GM13976 (cell line): Measurements from ENCODE around the gene FAAP100.
A peak's percentile ranks its signal among the peaks of the same experiment; 100 is the strongest.

Source experiments
- DNase-seq: peaks from one replicate; pipeline ENCODE4 v3.0.0; 2012; ENCODE audit warnings: low spot score
- CTCF ChIP-seq: IDR thresholded peaks from 2 replicates; pipeline ENCODE4 v1.5.1; 2012; ENCODE audit warnings: borderline replicate concordance, mild to moderate bottlenecking; ENCODE audit not compliant: insufficient read depth; ENCODE audit errors: extremely low read depth, missing control alignments, control extremely low read depth
- in situ Hi-C: fragments of 300-500 bp; cut with MboI; formaldehyde crosslinking; loops from one replicate; pipeline ENCODE4 v1.12.0; 2022; ENCODE audit warnings: low sequenced_read_pairs, mixed read lengths, inconsistent platforms; ENCODE audit not compliant: unreplicated experiment

The FAAP100 gene

GRCh38 chr17:81539961-81540675 is 12.0 kb downstream of the FAAP100 start:
- no peak for DNase-seq
- in situ Hi-C loops: no loop called here
- no peak for TF ChIP-seq CTCF

GRCh38 chr17:81539571-81539900 is 12.6 kb downstream of the FAAP100 start:
- in situ Hi-C loops: no loop called here
- TF ChIP-seq CTCF: no peak
- DNase-seq: no peak

GRCh38 chr17:81538651-81539570 is 13.2 kb downstream of the FAAP100 start:
- no peak for DNase-seq
- no peak for TF ChIP-seq CTCF
- in situ Hi-C loops: no loop called here

DNA sequence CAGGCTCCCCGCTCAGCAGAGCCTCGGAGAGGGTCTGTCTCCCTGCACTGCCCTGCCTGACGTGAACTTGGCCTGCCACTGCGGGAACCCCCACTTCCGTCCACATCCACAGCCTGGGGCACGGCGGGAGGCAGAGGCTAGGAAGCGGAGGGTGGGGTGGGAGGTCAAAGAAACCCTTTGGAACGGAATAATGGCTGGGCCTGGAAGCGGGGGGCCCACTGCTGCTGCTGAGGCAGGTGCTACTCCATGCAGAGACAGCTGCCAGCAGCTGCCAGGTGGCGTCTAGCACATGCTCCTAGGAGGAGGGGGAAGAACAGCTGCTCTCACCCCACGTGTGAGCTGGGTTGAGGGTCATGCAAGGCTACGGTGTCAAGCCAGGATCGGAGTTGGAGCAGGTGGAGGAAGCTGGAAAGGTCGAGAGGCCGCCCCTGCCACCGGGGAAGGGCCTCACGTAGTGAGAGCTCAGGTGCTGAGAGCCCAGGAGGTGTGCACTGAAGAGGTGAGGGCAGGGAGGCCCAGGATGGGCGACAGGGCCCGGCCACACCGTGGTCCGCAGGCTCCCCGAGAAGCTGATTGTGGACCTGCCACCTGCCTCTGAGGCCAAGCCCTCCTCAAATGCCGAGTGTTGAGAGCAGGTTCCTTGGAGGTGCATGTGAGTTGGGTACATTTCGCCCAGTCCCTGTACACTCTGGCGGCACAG is 14.1 kb downstream of the FAAP100 start:
- DNase-seq: no peak
- in situ Hi-C loops: no loop called here
- no peak for TF ChIP-seq CTCF

DNA sequence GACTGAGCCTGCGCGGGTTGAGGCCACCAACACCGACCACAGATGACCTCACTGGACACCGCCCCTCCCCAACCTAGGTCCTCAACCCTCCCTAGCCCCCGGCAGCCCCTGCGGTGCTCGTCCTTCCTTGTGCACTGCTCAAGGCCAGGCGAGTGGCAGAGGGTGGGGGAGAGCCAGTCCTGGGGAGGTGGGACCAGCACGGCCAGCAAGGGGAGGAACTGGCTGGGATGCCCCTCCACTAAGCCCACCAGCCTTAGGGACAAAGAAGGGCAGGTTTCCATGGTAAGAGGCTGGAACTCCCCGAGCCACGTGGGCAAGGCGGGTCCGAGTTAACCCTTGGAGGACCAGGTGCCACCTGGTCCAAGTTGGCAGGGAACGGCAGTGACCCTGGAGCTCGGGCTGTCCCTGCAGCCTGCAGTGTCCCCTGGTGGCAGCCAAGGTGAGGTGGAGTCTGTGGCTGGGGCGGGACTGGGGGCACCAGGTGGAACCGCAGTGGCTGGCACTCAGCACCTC is 14.8 kb downstream of the FAAP100 start:
- peak; percentile 77 for DNase-seq
- in situ Hi-C loops: no loop called here
- peak; percentile 69 for TF ChIP-seq CTCF

GRCh38 chr17:81536299-81537290 is 15.6 kb downstream of the FAAP100 start:
- in situ Hi-C loops: no loop called here
- TF ChIP-seq CTCF: no peak
- no peak for DNase-seq
